Duodenal mucosa (tissue), 2 donors: Measurements from ENCODE around the gene CTXN1.

Experiments
- H3K27ac ChIP-seq: one replicate; pipeline ENCODE4 v1.7.0; 2013; ENCODE audit warnings: low read depth, low read length
- H3K27me3 ChIP-seq, 2 donors: one replicate each; pipeline ENCODE4 v1.7.0; 2013; ENCODE audit warnings: low read length in 2 of 2, control low read depth in 1 of 2; ENCODE audit not compliant: insufficient read depth in 2 of 2, control insufficient read depth in 1 of 2
- H3K36me3 ChIP-seq, 2 donors: one replicate each; pipeline ENCODE4 v1.7.0; 2013; ENCODE audit warnings: low read length in 2 of 2, control low read depth in 1 of 2; ENCODE audit not compliant: insufficient read depth in 2 of 2, control insufficient read depth in 1 of 2
- H3K4me1 ChIP-seq, 2 donors: one replicate each; pipeline ENCODE4 v1.7.0; 2013; ENCODE audit warnings: low read length in 2 of 2, control low read depth in 1 of 2; ENCODE audit not compliant: insufficient read depth in 2 of 2, control insufficient read depth in 1 of 2
- H3K4me3 ChIP-seq, 2 donors: one replicate each; pipeline ENCODE4 v1.7.0; 2013; ENCODE audit warnings: low read length in 2 of 2, low read depth in 1 of 2
- H3K9ac ChIP-seq, 2 donors: one replicate each; pipeline ENCODE4 v1.7.0; 2013; ENCODE audit warnings: low read length in 2 of 2, low read depth in 1 of 2
- H3K9me3 ChIP-seq, 2 donors: one replicate each; pipeline ENCODE4 v1.7.0; 2013; ENCODE audit warnings: low read length in 2 of 2, control low read depth in 1 of 2; ENCODE audit not compliant: control insufficient read depth in 1 of 2

Gene CTXN1

GRCh38 chr19:7925171-7925851, 624 bp downstream of the CTXN1 start:
- peaks cover 11 to 15% of the 10 kb centered on the region in 2 donors for H3K4me1 ChIP-seq
- H3K36me3 ChIP-seq: peaks cover 11 to 14% of the 10 kb centered on the region in 2 donors
- no peaks in the 10 kb centered on the region for H3K27me3 ChIP-seq
- H3K4me3 ChIP-seq: peak overlapping the region in 1 of 2 donors; percentile 51
- no peak overlapping the region for H3K9ac ChIP-seq
- H3K9me3 ChIP-seq: no peaks in the 10 kb centered on the region
- H3K27ac ChIP-seq: no peak overlapping the region

GRCh38 chr19:7924651-7925170, 1.2 kb downstream of the CTXN1 start:
- H3K4me1 ChIP-seq: peaks cover 13 to 17% of the 10 kb centered on the region in 2 donors
- H3K27ac ChIP-seq: no peak overlapping the region
- H3K9me3 ChIP-seq: no peaks in the 10 kb centered on the region

GRCh38 chr19:7924241-7924640, 1.7 kb downstream of the CTXN1 start:
- H3K27ac ChIP-seq: no peak overlapping the region
- H3K27me3 ChIP-seq: no peaks in the 10 kb centered on the region
- peaks cover 15 to 22% of the 10 kb centered on the region in 2 donors for H3K4me1 ChIP-seq

More at GRCh38 chr19:7924651-7925170, 1.2 kb downstream of the CTXN1 start:
- Histone ChIP-seq H3K36me3 (peaks cover 11 to 14% of the 10 kb centered on the region in 2 donors), H3K9ac (no peak overlapping the region), H3K4me3 (no peak overlapping the region), H3K27me3 (no peaks in the 10 kb centered on the region)

GRCh38 chr19:7923295-7924191, 2.4 kb downstream of the CTXN1 start:
- no peak overlapping the region for H3K27ac ChIP-seq
- H3K4me3 ChIP-seq: no peak overlapping the region
- no peaks in the 10 kb centered on the region for H3K9me3 ChIP-seq
- H3K4me1 ChIP-seq: peaks cover 15 to 29% of the 10 kb centered on the region in 2 donors
- no peak overlapping the region for H3K9ac ChIP-seq
- H3K36me3 ChIP-seq: peaks cover 11 to 14% of the 10 kb centered on the region in 2 donors
- H3K27me3 ChIP-seq: peaks cover 3 to 4% of the 10 kb centered on the region in 2 donors

More at GRCh38 chr19:7924241-7924640, 1.7 kb downstream of the CTXN1 start:
- Histone ChIP-seq H3K9me3 (no peaks in the 10 kb centered on the region), H3K36me3 (peaks cover 11 to 14% of the 10 kb centered on the region in 2 donors), H3K9ac (no peak overlapping the region), H3K4me3 (no peak overlapping the region)

- peaks cover 11 to 13% of the 10 kb centered on the region in 2 donors for H3K36me3 ChIP-seq
- H3K4me1 ChIP-seq: peaks cover 15 to 34% of the 10 kb centered on the region in 2 donors
- H3K27ac ChIP-seq: no peak overlapping the region
- no peak overlapping the region for H3K4me3 ChIP-seq
- no peaks in the 10 kb centered on the region for H3K9me3 ChIP-seq
- no peak overlapping the region for H3K9ac ChIP-seq
- H3K27me3 ChIP-seq: peaks cover 6 to 7% of the 10 kb centered on the region in 2 donors
Observed at GRCh38 chr19:7922836-7923195, 3.1 kb downstream of the CTXN1 start.

- Histone ChIP-seq H3K36me3 (peaks cover 9 to 11% of the 10 kb centered on the region in 2 donors), H3K4me3 (no peak overlapping the region), H3K9me3 (no peaks in the 10 kb centered on the region), H3K27ac (no peak overlapping the region), H3K4me1 (peaks cover 17 to 38% of the 10 kb centered on the region in 2 donors), H3K9ac (no peak overlapping the region), H3K27me3 (peaks cover 10 to 12% of the 10 kb centered on the region in 2 donors)
Observed at GRCh38 chr19:7921967-7922835, 3.7 kb downstream of the CTXN1 start.

- peak overlapping the region; percentile 77 for H3K27ac ChIP-seq
- H3K27me3 ChIP-seq: peaks cover 14 to 15% of the 10 kb centered on the region in 2 donors
- H3K4me1 ChIP-seq: peaks cover 21 to 42% of the 10 kb centered on the region in 2 donors
- H3K4me3 ChIP-seq: peak overlapping the region; percentile 82 to 84
- peaks cover 9 to 11% of the 10 kb centered on the region in 2 donors for H3K36me3 ChIP-seq
- no peaks in the 10 kb centered on the region for H3K9me3 ChIP-seq
- H3K9ac ChIP-seq: peak overlapping the region; percentile 65 to 76
Observed at GRCh38 chr19:7921302-7921966, 4.5 kb downstream of the CTXN1 start.

- Histone ChIP-seq H3K36me3 (peaks cover 9 to 11% of the 10 kb centered on the region in 2 donors), H3K9ac (peak overlapping the region; percentile 65 to 76), H3K27ac (peak overlapping the region; percentile 83), H3K9me3 (no peaks in the 10 kb centered on the region), H3K4me3 (peak overlapping the region; percentile 82 to 84), H3K27me3 (peaks cover 19 to 20% of the 10 kb centered on the region in 2 donors), H3K4me1 (peaks cover 26 to 42% of the 10 kb centered on the region in 2 donors)
Observed at GRCh38 chr19:7920519-7921301, 5.2 kb downstream of the CTXN1 start.
